ENCODE results near the gene RAB31. TPM values are rescaled to one million over a fixed set of nuclear protein-coding genes. Genes with fewer than 3 reads are reported as not detected.
A peak's percentile ranks its signal among the peaks of the same experiment; 100 is the strongest.
"Not testable (repeated sequence)": the region's sequence is repeated elsewhere in the genome, so short reads cannot be mapped to it uniquely, and the experiment has no call there.

The RAB31 gene
- total RNA-seq, 1 donor from 2014 or later: 47.7 TPM

GRCh38 chr18:9666548-9666947 is 41.6 kb upstream of the RAB31 start:
- FAIRE-seq (no peak), DNase-seq (ENCODE audit: low read depth) (no peak)
- no peaks in the 10 kb centered on the region for H3K27me3 ChIP-seq (ENCODE audit: control insufficient read depth, insufficient read depth, low read length)
- no peak overlapping the region for H3K4me3 ChIP-seq (ENCODE audit: low read depth, low read length)
- H3K36me3 ChIP-seq (ENCODE audit: control insufficient read depth, insufficient read depth, low read length): no peaks in the 10 kb centered on the region
- no peak for TF ChIP-seq CTCF (IDR thresholded peaks at IDR 0.05; ENCODE audit: insufficient read depth, low read length, severe bottlenecking)

- FAIRE-seq (no peak), DNase-seq (ENCODE audit: low read depth) (no peak)
- TF ChIP-seq CTCF (IDR thresholded peaks at IDR 0.05; ENCODE audit: insufficient read depth, low read length, severe bottlenecking): no peak
- H3K27me3 ChIP-seq (ENCODE audit: control insufficient read depth, insufficient read depth, low read length): no peaks in the 10 kb centered on the region
- no peak overlapping the region for H3K4me3 ChIP-seq (ENCODE audit: low read depth, low read length)
- H3K36me3 ChIP-seq (ENCODE audit: control insufficient read depth, insufficient read depth, low read length): no peaks in the 10 kb centered on the region
These were observed 39.1 kb upstream of the RAB31 start for GRCh38 chr18:9669016-9669415.

- no peak overlapping the region for H3K4me3 ChIP-seq (ENCODE audit: low read depth, low read length)
- DNase-seq (ENCODE audit: low read depth) (peak; percentile 86), FAIRE-seq (no peak)
- H3K36me3 ChIP-seq (ENCODE audit: control insufficient read depth, insufficient read depth, low read length): no peaks in the 10 kb centered on the region
- no peaks in the 10 kb centered on the region for H3K27me3 ChIP-seq (ENCODE audit: control insufficient read depth, insufficient read depth, low read length)
- no peak for TF ChIP-seq CTCF (IDR thresholded peaks at IDR 0.05; ENCODE audit: insufficient read depth, low read length, severe bottlenecking)
These were observed 36.9 kb upstream of the RAB31 start for GRCh38 chr18:9671214-9671613.

- no peak overlapping the region for H3K4me3 ChIP-seq (ENCODE audit: low read depth, low read length)
- peak; percentile 45 for TF ChIP-seq CTCF (IDR thresholded peaks at IDR 0.05; ENCODE audit: insufficient read depth, low read length, severe bottlenecking)
- FAIRE-seq (no peak), DNase-seq (ENCODE audit: low read depth) (peak; percentile 99)
- no peaks in the 10 kb centered on the region for H3K27me3 ChIP-seq (ENCODE audit: control insufficient read depth, insufficient read depth, low read length)
- H3K36me3 ChIP-seq (ENCODE audit: control insufficient read depth, insufficient read depth, low read length): no peaks in the 10 kb centered on the region
These were observed 34.5 kb upstream of the RAB31 start for GRCh38 chr18:9673296-9674251.

- H3K36me3 ChIP-seq (ENCODE audit: control insufficient read depth, insufficient read depth, low read length); FAIRE-seq; DNase-seq (ENCODE audit: low read depth); H3K4me3 ChIP-seq (ENCODE audit: low read depth, low read length); H3K27me3 ChIP-seq (ENCODE audit: control insufficient read depth, insufficient read depth, low read length): not testable (repeated sequence)
These were observed 29.9 kb upstream of the RAB31 start for GRCh38 chr18:9678216-9678615.

- Histone ChIP-seq H3K27me3 (ENCODE audit: control insufficient read depth, insufficient read depth, low read length) (no peaks in the 10 kb centered on the region), H3K4me3 (ENCODE audit: low read depth, low read length) (no peak overlapping the region), H3K36me3 (ENCODE audit: control insufficient read depth, insufficient read depth, low read length) (no peaks in the 10 kb centered on the region)
- no peak for TF ChIP-seq CTCF (IDR thresholded peaks at IDR 0.05; ENCODE audit: insufficient read depth, low read length, severe bottlenecking)
- no peak for FAIRE-seq
- no peak for DNase-seq (ENCODE audit: low read depth)
These were observed 29.0 kb upstream of the RAB31 start for GRCh38 chr18:9679125-9679524.
